Measurements from ENCODE around the gene BCAR3. TPM values are rescaled to one million over a fixed set of nuclear protein-coding genes. Genes with fewer than 3 reads are reported as not detected.

BCAR3 gene
- total and polyA plus RNA-seq, 4 donors: 12.2 to 33.3 (median 18.2) TPM

DNA sequence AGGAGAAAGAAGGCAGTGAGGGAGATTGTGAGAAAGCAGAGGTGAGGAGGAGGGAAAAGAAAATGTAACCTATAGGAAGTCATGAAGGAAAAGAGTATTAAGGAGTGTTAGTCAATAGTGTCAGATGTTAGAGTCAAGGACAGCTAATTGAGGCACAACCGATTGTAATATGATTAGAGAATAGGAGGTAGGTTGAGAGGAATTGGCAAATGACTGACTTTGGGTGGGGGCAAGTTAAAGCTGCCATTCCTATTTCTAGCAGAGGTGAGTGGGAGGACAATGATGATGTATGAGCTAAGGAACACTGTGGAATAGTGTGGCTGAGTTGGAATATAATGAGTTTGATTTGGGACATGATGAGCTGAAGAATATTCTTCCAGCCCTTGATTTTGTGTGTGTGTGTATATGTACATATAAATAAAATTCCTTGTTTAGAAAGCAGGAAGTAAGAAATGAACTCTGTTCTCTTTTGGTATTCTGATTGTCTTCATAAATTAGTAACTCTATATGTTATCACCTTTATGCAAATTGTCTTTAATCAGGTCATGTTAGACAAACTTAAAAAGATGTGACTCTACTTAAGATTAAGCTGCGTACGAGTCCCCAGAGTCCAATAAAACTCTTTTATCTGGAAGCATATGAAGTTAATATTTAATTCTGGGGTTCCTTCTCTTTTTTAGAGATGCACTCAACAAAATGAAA lies 135.3 kb downstream of the BCAR3 start:
- Histone ChIP-seq H3K27ac (ENCODE audit: low read depth in 1 of 2, low read length in 1 of 2) (no peak overlapping the region), H3K9ac (ENCODE audit: insufficient read depth in 1 of 2, low read length in 2 of 2) (no peak overlapping the region), H3K36me3 (ENCODE audit: control insufficient read depth in 4 of 4, insufficient read depth in 4 of 4, low read length in 4 of 4) (peaks cover 5 to 34% (median 10%) of the 10 kb centered on the region in 4 donors), H3K4me1 (ENCODE audit: control insufficient read depth in 5 of 5, insufficient read depth in 5 of 5, low read length in 5 of 5) (no peaks in the 10 kb centered on the region), H3K4me3 (no peak overlapping the region), H3K9me3 (ENCODE audit: control insufficient read depth in 4 of 4, insufficient read depth in 3 of 4, low read length in 3 of 4) (no peaks in the 10 kb centered on the region), H3K27me3 (ENCODE audit: control insufficient read depth in 3 of 3, insufficient read depth in 3 of 3, low read length in 2 of 3) (no peaks in the 10 kb centered on the region)
- ATAC-seq (ENCODE audit: insufficient read depth, low FRiP score) (no peak), DNase-seq (no peak)
- TF ChIP-seq, protein P1, sequence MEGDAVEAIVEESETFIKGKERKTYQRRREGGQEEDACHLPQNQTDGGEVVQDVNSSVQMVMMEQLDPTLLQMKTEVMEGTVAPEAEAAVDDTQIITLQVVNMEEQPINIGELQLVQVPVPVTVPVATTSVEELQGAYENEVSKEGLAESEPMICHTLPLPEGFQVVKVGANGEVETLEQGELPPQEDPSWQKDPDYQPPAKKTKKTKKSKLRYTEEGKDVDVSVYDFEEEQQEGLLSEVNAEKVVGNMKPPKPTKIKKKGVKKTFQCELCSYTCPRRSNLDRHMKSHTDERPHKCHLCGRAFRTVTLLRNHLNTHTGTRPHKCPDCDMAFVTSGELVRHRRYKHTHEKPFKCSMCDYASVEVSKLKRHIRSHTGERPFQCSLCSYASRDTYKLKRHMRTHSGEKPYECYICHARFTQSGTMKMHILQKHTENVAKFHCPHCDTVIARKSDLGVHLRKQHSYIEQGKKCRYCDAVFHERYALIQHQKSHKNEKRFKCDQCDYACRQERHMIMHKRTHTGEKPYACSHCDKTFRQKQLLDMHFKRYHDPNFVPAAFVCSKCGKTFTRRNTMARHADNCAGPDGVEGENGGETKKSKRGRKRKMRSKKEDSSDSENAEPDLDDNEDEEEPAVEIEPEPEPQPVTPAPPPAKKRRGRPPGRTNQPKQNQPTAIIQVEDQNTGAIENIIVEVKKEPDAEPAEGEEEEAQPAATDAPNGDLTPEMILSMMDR (IDR thresholded peaks at IDR 0.05; ENCODE audit: control extremely low read depth, extremely low read depth): no peak
- WGBS, 2 donors: 95% methylated on average over 3 of the region's 3 CpGs

DNA sequence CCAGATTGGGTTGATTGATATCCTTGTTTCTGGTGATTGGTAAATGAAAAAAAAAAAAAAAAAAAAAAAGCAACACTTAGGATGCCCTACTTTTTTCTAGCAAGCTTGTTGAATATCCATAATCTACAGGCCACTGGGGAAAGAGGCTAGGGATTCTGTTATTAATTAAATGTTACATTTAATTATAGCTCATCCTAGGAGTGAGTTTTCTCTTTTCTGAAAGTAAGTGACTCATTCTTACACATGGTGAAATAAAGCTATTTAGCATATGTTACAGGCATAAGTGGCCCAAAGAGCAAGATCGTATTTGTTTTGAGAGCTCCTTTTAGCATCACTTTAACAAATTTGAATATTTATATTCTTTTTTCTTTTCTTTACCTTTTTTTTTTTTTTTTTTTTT lies 139.2 kb downstream of the BCAR3 start:
- Histone ChIP-seq H3K27me3 (ENCODE audit: control insufficient read depth in 3 of 3, insufficient read depth in 3 of 3, low read length in 2 of 3) (no peaks in the 10 kb centered on the region), H3K4me1 (ENCODE audit: control insufficient read depth in 5 of 5, insufficient read depth in 5 of 5, low read length in 5 of 5) (no peaks in the 10 kb centered on the region), H3K27ac (ENCODE audit: low read depth in 1 of 2, low read length in 1 of 2) (no peak overlapping the region), H3K9me3 (ENCODE audit: control insufficient read depth in 4 of 4, insufficient read depth in 3 of 4, low read length in 3 of 4) (no peaks in the 10 kb centered on the region), H3K9ac (ENCODE audit: insufficient read depth in 1 of 2, low read length in 2 of 2) (no peak overlapping the region), H3K4me3 (no peak overlapping the region), H3K36me3 (ENCODE audit: control insufficient read depth in 4 of 4, insufficient read depth in 4 of 4, low read length in 4 of 4) (peaks cover under 1 to 12% (median 3%) of the 10 kb centered on the region in 4 donors)
- DNase-seq: no peak
- WGBS, 2 donors: 89 to 97% methylated on average over 1 of the region's 1 CpG
- TF ChIP-seq, protein P1 (IDR thresholded peaks at IDR 0.05; ENCODE audit: control extremely low read depth, extremely low read depth): no peak
- ATAC-seq (ENCODE audit: insufficient read depth, low FRiP score): no peak

DNA sequence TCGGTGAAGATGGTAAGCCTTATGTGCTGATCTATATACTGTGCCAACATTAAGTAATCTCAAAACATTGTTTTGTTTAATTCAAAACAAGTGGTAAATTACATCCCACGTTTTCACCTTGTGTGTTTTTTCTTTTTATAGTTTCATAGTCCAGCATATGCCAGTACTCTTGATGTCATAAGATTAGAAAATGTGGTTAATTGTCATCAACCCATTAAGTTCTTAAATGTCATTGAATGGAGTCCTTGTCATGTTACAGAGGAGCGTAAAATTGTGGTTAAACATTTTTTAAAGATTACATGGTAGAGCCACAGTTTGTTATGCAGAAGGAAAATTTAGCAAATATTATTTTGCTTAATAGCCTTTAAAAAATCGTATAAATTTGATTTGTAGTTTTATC lies 140.6 kb downstream of the BCAR3 start:
- no peak for ATAC-seq (ENCODE audit: insufficient read depth, low FRiP score)

More for the DNA sequence above, 140.6 kb downstream of the BCAR3 start:
- no peaks in the 10 kb centered on the region for H3K9me3 ChIP-seq (ENCODE audit: control insufficient read depth in 4 of 4, insufficient read depth in 3 of 4, low read length in 3 of 4)
- H3K27me3 ChIP-seq (ENCODE audit: control insufficient read depth in 3 of 3, insufficient read depth in 3 of 3, low read length in 2 of 3): no peaks in the 10 kb centered on the region
- TF ChIP-seq, protein P1 (IDR thresholded peaks at IDR 0.05; ENCODE audit: control extremely low read depth, extremely low read depth): no peak
- H3K9ac ChIP-seq (ENCODE audit: insufficient read depth in 1 of 2, low read length in 2 of 2): no peak overlapping the region
- 86% methylated on average over 4 of the region's 4 CpGs for WGBS, 2 donors
- H3K4me3 ChIP-seq: no peak overlapping the region
- no peak overlapping the region for H3K27ac ChIP-seq (ENCODE audit: low read depth in 1 of 2, low read length in 1 of 2)
- DNase-seq: no peak
- no peaks in the 10 kb centered on the region for H3K4me1 ChIP-seq (ENCODE audit: control insufficient read depth in 5 of 5, insufficient read depth in 5 of 5, low read length in 5 of 5)
- peaks cover 0 to 9% (median 0%) of the 10 kb centered on the region in 4 donors for H3K36me3 ChIP-seq (ENCODE audit: control insufficient read depth in 4 of 4, insufficient read depth in 4 of 4, low read length in 4 of 4)
